COLO829 (cell line): Measurements from ENCODE around the gene DPEP1.
A peak's percentile ranks its signal among the peaks of the same experiment; 100 is the strongest.

Experiments used
- DNase-seq: peaks from one replicate; pipeline ENCODE4 v3.0.0; 2012; ENCODE audit warnings: low spot score

DPEP1 gene

DNA sequence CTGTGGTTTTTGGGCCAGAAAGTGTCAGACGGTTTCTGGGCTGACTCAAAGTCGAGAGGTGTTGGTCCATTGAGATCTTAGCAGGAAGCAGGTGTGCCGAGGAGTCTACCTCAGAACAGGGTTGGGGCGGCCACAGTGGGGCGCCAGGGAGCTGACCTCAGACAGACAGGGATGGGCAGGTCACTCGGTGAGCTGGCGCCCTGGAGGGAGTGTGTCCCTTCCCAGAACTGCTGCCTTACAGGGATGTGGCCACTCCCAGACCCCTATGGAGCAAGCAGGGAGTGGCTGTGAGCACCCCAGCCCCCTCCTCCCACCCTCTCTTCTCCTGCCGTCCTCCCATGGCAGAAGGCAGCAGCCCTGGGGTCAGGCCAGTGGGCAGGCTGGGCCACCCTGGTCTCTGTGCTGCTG is 14.0 kb upstream of the DPEP1 start:
- no peak for DNase-seq

DNA sequence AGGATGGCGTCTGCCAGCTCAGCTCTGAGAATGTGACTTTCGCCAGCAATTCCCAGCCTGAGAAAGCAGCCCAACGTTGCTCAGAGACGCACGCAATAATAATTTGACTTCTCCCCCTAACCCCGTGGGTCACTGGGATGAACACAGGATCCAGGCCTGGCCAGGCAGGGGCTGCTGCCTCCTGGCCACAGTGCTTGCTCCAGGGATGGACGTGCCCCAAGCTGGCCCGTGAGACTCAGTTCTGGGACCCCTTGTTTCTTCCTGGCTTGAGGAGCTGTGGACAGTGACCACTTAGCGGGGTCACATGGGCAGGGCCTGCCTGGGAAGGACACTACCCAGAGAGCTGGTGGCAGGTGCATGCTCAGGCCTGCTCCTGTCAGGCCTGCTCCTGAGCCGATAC is 13.5 kb upstream of the DPEP1 start:
- no peak for DNase-seq

GRCh38 chr16:89600427-89600826 is 13.0 kb upstream of the DPEP1 start:
- no peak for DNase-seq

DNA sequence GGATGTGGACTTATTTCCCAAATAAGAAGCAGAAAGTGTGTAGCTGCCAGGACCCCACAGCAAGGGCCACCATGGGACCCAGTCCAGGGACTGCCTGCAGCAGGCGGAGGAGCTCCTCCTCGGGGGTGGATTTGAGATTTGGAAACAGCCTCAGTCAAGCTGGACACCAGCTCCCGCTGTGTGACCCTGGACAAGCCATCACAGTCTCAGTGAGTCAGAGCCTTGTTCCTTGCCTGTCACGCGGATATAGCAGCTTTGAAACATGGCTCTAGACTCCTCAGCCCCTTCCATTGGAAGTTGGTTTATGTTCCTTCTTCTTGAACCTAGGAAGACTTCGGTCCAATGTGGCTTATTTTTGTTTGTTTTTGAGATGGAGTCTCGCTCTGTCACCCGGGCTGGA is 12.5 kb upstream of the DPEP1 start:
- DNase-seq, result no peak

- no peak for DNase-seq
Measured at GRCh38 chr16:89601906-89602272, 11.6 kb upstream of the DPEP1 start.

DNA sequence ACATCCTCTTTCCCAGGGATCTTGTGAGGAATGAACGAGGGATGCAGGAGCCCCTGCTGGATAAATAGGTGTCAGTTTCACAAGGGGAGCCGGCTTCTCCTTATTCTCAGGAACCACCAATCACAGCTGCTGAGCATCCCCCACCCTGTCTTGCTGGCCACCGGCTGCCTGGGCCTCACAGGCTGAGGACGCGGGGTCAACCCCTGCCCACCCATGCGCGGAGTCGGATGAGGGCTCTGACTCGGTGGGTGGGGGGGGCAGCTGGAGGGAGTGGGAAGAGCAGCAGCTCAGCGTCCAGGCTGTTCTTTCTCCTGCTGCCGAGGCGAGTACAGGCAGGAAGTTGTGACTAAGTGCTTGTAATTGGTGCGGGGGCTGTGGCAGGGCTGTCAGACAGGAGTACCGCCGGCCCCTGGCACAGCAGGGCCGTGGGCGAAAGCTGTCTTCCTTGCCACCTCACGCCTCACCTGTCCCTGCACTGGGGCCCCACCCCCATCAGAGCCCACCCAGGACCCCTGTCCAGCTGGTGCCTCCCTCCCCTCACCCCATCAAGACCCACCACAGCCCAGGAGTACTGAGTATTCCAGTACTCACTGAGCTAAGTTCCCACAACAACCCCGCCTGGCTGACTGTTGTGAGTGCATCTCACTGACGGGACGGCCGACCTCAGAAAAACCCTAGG is 11.0 kb upstream of the DPEP1 start:
- peak; percentile 85 for DNase-seq

DNA sequence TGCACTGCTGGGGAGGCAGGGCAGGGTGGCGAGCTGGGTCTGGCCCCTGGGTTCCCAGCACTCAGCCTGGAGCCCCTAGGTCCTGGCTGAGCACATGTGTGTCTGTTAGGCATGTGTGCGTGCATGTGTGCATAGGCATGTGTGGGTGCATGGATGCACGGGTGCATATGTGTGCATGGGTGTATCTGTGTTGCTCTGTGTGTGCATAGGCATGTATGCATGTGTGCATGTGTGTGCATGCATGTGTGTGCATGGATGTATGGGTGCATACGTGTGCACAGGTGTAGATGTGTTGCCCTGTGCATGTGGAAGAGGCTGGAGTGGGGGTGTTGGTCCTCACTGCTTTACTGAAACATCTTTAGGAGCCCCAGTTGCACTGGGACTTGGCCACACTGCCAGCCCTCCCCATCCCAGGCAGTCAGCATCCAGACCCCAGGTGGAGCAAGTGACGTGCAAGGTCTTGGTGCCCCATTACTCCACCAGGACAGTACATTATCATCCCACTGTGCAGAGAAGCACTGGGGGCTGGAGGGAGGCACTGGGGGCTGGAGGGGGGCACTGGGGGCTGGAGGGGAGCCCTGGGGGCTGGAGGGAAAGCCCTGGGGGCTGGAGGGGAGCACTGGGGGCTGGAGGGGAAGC is 10.4 kb upstream of the DPEP1 start:
- no peak for DNase-seq

DNA sequence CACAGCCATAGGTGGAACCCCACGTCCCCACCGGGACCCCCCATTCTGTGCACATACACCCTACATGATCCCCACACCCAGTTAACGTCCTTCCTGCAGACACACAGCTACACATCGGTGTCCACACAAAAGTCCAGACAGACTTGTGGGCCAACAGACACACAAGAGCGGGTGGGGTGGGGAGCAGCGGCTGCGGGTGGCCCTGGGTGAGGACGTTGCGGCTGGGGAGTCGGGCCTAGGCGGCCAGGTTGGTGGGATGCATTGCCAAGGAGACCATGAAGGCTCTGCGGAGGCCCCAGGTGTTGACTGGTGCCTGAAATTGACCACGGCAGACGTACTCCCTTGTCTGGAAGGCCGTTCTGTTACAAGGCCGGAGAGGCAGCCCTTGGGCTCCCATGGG is 8.7 kb upstream of the DPEP1 start:
- DNase-seq, result no peak

- no peak for DNase-seq
Measured at GRCh38 chr16:89605186-89605970, 8.1 kb upstream of the DPEP1 start.

DNA sequence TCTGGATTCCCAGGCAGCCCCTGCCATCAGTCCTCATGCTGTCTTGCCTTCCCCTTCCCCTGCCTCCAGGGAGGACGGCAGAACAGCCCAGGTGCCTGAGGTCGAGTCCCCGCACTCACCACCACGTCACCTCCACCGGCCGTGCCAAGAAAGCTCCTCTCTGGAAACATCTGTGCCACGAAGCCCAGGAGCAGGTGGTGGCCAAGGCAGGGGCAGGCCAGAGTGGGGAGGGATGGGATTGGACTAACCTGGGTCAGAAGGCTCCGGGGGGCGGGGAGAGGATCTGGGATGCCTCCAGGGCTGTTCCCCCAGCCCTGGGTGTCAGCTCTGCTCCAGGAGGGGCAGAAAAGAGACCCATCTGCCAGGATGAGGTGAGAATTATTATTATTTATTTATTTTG is 7.4 kb upstream of the DPEP1 start:
- no peak for DNase-seq

GRCh38 chr16:89607453-89607852 is 6.0 kb upstream of the DPEP1 start:
- DNase-seq, result no peak

GRCh38 chr16:89607937-89608740 is 5.3 kb upstream of the DPEP1 start:
- DNase-seq, result no peak

DNA sequence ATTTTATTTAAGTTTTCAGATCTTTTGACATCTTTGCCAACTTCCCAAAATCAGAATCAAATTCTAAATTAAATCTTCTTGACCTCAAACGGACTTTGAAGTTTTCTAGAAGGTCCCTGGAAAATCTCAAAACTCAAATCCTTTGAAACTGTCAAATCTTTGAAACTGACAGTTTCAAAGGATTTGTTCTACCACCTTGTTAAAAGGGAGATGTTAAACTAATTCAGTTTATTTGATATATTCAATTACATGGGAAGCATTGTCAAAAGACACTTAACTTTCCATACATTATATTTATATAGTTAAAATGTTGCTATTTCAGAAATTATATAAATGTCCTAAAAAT is 3.4 kb upstream of the DPEP1 start:
- DNase-seq, result no peak

DNA sequence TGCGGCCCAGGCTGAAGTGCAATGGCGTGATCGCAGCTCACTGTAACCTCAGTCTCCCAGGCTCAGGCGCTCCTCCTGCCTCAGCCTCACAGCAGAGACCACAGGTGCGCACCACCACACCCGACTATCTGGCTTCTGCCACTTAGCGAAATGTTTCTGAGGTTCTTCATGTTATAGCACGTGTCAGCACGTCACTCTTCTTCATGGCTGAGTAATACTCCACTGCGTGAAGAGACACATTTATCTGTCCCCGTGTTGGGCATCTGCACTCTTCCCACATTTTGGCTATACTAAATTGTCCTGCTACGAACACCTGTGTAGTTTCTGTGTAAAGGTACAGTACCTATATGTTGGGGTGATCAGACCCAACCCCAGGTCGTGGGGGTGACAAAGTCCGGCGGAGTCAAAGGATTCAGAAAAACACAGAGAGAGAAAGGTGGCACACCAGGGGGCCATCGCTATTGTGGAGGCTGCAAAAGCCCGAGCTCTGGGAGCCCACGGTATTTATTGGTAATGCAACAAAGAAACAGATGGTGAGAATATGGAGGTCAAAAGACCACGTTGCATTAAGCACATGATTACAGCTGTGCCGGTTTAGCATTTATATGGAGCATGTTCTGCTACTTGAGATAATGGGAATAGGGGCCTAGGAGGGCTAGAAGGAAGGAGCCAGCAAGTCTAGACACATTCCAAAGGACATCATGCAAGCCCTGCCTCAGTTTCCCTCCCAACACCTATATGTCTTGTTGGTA is 851 bp upstream of the DPEP1 start:
- no peak for DNase-seq

GRCh38 chr16:89613954-89614459 is 565 bp downstream of the DPEP1 start:
- no peak for DNase-seq

- DNase-seq, result no peak
Measured at GRCh38 chr16:89615176-89615575, 1.7 kb downstream of the DPEP1 start.

GRCh38 chr16:89615596-89616090 is 2.2 kb downstream of the DPEP1 start:
- DNase-seq, result no peak

- no peak for DNase-seq
Measured at GRCh38 chr16:89616623-89617022, 3.2 kb downstream of the DPEP1 start.

DNA sequence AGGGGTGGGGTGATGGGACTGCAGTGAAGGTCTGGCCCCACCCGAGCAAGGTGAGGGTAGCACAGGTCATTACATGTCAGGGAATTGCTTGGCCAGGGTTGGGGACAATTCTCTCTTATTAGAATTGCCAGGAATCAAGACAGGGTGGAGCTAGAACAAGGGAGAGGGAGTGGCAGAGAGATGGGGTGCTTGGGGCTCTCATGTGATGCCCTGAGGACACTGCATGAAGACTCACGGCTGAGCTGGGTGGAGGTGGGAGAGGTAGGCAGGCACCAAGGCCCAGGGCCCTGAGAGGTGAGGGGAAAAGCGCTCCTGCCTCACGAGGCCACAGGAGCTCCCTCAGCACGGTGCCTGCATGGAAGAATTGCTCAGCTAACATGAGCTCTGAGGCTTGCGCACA is 3.6 kb downstream of the DPEP1 start:
- no peak for DNase-seq

- DNase-seq, result no peak
Measured at GRCh38 chr16:89618109-89618998, 4.9 kb downstream of the DPEP1 start.
